GM19467 (cell line): ENCODE results near the gene RBFOX2.

Experiments used
- ATAC-seq: cut with Tn5 transposase; IDR thresholded peaks from one replicate; pipeline ENCODE4 v1.9.1; 2021; ENCODE audit warnings: mild to moderate bottlenecking, moderate library complexity; ENCODE audit not compliant: unreplicated experiment

The RBFOX2 gene

DNA sequence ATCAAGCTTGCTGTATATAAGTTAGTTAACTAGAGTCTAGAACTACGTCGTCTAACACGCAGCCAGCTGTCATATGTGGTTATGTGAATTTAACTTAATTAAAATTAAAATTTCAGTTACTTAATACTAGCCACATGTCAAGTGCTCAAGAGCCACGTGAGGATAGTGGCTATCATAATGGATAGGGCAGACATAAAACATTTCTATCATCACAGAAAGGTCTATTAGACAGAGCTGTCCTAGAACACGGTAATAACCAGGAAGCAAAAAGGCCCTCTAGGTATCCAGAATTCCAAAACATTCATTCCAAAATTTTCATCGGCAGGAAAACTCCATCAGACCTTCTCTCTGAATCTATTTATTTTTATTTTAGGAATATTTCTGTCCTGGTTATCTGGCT lies 123.9 kb downstream of the RBFOX2 start:
- no peak for ATAC-seq

DNA sequence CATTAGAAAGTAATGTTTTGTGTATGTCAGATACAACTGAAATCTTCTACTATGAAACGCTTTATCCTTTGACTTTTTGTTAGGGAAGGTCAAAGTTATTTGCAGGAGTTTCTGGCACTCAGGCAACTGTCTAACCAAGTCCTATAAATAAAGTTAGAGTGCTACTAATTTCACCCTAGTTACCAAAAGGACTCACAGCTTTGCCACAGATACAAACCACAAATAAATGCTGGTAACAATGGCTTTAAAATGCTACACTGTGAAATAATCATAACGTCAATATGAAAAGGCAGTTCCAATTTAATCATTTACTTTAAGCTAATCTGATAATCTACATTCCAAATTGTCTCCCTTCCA lies 124.3 kb downstream of the RBFOX2 start:
- ATAC-seq: no peak

DNA sequence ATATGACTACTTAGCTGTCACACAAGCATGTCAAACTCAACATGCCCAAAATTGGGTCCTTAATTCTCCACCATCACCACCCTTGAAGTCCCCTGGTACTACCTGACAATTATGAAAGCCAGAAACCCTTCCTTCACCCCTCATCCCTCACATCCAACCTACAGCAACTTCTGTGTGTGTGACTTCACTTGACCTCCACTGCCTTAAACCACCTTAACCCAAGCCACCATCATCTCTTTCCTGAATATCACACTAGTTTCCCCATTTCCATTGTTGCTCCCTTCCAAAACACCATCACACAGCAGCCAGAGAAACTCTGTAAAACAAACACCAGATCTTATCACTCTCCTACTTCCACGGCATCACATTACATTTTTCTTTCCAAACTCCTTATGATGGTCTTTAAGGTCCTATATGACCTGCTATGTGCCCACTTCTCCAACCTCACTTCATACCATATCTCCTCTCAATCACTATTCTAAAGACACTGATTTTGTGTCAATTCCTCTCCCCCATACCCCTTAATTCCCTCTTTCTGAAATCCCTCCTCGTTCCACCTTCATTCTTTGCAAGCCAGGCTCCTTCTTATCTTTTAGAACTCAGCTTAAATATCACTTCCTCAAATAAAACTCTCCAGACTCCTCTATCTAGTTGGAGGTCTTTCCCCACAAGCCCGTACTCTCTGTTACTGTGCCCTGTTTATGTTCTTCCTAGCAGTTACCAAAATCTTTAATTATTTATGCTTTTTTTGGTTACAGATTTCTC lies 124.9 kb downstream of the RBFOX2 start:
- ATAC-seq: no peak

DNA sequence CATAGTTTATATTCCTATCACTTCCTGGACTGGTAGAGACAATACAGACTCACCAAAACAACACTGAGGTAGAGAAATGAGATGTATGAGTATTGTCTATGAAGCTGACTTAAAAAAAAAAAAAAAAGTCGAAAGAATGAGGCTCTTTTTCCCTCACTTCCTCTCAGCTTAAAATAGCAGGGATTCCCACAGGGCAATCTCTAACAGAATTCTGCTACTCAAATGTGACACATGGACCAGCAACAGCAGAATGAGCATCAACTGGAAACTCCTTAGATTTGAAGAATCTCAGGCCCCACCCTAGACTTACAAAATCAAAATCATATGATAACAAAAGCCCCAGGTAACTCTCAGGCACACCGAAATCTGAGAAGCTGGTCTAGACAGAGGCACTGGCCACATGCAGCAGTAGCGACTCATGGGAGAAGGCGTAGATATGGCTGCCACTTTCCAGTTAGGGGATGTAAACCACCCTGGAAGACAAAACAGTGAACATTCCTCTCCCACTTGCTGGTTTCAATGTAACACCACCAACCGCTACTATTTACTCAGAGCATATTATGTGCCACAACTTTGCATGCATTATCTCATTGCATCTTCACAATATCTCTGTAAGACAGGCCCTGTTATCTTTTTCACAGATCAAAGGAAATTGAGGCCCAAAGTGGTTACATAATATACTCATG lies 128.0 kb downstream of the RBFOX2 start:
- ATAC-seq: no peak

DNA sequence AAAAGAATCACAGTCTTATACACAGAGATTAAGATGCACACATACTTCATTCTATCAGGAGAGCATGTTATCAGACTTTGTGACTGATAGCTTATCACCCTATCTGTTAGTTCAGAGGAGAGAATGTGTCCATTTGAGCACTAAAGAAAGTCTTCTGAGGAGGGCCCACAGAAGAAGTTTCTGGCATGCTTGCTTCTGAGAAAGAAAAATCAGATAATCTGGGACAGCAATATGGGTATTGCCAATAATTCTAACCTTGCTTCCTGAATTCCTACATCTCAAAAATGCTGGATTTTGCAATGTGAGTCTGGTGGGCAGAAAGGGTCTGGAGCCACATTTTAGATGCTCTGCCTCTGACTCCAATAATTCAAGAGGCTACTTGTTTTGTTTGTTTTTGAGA lies 128.9 kb downstream of the RBFOX2 start:
- ATAC-seq: no peak

DNA sequence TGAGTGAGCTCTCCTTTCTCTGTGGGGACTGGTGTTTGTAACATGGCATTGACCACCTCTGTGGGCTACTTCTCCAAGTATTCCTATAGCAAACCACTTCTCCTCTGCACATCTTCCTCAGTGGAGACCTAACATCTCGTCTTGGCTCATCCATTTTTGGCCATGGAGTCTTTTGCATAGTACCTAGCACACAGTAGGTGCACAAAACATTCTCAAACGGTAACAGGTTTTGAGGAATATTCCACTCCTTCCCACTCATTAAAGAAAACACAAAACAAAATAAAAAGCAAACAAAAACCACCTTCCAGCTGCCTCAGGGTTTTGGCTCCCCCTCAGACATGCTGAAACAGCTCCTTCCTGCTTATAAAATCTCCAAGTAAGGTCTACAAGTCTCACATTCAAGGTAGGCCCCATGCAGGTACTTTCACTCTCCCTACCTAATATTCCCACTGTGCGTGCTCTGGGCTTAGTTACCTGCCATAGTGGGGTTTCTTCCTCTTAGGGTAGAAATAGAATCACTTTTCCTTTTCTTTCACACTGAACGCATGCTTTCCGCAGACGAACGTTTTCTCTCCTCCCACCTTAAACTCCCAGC lies 132.4 kb downstream of the RBFOX2 start:
- ATAC-seq: no peak

DNA sequence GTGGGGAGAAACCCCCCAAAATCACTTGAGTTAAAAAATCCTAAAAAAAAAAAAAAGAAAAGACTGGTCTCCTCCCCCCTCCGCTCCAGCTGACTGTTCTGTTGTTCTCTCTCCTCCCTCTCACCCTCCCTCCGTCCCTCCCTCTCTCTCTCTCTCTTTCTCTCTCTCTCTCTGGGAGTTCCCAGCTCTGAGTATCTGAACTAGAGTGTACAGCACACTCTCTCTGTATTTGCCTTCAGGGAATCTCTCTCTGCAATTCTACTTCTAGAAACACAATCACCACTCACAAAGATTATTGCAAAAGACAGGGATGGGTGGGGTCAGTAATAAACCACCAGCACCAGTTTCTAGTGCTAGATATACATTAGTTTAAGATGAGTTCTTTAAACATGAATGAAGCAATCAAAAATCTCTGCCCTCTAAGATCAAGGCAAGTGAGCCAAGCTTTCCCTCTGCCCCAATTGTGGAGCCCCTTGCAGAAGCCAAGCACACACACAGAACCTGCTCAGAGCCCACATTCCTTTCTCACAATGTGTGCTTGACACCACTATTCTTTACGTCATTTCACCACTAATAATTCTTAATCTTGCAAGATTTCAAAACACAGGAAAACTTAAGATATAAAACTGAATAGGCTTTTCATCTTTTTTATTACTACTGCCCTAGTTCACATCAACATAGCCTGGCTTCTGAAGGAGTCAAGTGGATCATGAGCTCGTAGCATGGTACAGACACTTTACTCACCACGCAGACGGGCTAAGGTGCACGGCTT lies 133.5 kb downstream of the RBFOX2 start:
- no peak for ATAC-seq

DNA sequence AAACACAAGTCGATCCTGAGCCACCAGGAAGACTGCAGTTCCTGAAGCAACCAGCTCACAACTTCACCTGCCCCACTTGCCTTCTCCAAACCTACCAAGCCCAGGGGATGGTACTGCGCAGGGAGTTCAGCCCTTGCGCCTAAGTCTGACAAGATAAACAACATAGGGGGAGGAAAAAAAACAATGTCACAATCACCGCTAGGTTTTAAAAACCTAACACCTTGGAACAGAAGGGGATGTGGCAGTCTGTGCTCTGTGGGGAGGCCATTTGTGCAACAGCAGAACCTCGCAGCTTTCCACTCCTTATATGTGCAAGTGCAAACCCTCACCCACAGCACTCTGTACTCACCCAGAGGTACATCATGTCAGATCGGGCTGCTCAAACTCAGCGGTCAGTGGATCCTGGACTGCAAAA lies 134.2 kb downstream of the RBFOX2 start:
- no peak for ATAC-seq

DNA sequence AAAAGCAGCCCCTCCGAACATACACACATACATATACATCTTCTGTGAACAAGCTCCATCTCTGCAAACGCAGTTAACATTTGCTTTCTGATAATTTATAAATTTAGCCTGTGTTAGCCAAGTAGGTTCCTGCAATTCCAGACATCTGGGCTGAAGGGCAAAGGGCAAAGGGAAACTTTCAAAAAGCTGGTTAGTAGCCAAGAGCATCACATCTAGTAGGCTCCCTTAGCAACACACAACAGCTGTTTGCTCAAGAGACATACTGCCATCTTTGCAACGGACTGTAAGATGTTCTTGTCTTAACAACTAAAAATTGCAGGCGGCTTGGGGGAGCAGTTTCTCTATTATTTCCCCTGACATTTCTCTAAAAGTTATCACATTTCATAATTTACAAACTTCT lies 134.9 kb downstream of the RBFOX2 start:
- no peak for ATAC-seq

DNA sequence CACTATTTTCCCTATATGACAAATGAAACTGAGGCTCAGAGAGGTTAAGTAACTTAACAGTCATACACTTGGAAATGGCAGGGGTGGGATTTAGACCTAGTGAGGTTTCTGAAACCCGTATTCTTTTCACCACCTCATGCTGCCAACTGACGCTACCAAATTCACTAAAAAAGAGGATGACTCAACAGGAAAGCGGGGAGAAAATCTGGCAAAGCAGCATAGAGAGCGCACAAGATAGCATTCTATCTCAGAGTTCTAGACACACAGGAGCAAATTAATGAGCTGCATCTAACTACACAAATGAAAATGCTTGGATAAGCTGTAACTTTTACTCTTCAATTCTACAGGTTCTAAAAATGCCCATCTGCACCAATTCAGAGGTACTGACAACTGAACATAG lies 136.4 kb downstream of the RBFOX2 start:
- no peak for ATAC-seq

DNA sequence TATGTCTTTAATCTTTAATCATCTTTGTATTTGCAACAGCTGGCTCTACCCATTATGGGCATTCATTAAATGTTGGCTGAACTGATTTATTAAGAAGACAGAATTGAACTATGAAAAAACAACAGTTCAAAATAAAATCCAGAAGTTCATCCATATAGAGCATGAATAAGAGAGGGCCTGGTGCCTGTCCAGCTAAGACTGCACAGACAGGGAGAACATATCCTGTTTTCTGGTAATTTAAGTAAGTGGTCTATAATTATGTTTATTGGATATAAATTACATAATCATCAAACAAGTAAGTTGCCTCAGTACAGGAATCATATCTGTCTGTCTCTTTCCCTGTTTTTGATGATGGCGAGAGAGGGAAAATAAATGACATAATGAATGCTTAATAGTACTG lies 137.2 kb downstream of the RBFOX2 start:
- ATAC-seq: no peak

DNA sequence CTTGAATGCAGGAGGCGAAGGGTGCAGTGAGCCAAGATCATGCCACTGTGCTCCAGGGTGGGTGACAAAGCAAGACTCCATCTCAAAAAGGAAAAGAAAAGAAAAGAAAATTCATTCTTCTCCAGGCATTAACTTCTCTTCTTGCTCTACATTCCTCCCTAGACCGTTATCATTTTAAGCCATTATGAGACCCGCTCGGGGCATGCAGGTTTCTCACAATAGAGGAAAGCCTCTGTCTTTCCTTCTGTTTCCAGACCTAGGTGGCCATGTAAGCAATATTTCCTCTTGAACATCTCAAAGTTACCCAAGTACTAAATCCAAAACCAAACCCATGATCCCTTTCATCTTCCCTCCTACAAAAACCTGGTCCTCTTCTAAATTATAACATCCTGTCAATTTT lies 139.6 kb downstream of the RBFOX2 start:
- ATAC-seq: no peak

DNA sequence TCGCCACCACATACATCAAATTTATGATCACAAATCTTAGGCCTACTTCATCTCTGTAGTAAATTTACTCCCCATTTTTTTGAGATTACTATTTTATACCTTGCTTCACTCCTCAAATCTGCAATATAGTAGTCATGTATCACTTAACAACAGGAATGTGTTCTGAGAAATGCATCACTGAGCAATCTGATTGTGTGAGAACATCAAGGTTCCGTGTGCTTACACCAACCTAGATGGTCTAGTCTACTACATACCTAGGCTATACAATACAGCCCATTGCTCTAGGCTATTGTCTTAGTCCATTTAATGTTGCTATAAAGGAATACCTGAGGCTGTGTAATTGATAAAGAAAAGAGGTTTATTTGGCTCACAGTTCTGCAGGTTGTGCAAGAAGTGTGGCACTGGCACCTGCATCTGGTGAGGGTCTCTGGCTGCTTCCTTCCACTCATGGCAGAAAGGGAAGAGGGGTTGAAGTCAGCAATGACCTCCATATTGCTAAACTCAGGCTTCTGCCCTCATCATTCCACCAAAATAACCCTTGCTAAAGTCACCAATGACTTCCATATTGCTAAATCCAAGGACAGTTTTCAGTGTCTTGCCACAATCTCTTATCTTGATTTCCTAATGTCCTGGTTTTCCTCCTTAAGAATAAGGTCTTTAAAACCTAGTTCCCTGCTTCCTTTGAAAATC lies 140.3 kb downstream of the RBFOX2 start:
- ATAC-seq: no peak

DNA sequence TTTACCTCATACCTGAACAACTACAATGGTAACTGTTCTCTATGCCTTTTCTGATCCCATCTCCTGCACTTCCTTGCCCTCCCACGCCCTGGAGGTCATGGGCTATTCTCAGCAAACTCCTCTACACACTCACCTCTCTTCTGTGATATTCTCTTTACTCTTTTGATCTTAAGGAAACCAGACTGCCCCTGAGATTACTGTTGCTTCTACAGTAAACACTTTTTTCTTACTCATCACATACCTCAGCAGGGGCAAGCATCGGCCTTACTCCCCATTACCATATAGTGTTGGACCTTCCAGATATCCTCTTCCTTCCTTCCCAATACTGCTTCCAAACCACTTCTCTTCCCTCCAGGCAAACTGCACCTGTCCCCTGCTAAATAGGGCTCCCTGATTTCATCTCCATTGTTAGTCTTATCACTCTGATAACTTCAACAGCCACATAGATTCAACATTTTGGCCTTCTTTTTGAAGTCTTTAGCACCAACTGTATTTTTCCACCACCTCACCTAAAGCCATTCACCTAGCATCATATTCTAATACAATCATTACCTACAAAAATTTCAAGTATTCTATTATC lies 141.2 kb downstream of the RBFOX2 start:
- ATAC-seq: no peak

DNA sequence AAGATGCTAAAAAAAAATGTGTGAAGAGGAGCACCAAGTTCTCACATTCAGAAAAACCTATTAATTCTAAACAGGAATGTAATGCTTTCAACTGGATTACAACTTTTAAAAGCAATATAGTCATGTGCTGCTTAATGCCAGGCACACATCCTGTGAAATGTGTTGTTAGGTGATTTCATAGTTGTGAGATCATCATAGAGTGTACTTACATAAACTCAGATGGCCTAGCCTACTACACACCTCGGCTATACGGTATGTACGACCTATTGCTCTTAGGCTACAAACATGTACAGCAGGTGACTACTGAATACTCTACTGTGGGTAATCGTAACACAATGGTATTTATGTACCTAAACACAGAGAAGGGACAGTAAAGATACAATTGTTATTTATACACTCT lies 142.3 kb downstream of the RBFOX2 start:
- ATAC-seq: no peak

DNA sequence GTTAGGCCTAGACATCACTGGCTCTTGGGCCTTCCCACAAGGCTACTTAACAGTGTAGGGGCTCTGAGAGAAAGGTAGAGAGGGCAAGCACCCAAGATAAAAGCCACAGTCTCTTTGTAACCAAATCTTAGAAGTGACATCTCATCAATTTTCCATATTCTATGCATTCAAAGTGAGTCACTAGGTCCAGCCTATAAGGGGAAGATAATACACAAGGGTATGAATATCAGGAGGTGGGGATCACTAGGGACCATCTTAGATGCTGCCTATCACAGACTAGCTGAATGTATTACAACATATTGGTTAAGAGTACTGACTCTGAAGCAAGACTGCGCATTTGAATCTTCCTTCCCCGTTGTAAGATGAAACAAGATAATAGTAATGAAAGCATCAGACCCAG lies 144.1 kb downstream of the RBFOX2 start:
- ATAC-seq: no peak

DNA sequence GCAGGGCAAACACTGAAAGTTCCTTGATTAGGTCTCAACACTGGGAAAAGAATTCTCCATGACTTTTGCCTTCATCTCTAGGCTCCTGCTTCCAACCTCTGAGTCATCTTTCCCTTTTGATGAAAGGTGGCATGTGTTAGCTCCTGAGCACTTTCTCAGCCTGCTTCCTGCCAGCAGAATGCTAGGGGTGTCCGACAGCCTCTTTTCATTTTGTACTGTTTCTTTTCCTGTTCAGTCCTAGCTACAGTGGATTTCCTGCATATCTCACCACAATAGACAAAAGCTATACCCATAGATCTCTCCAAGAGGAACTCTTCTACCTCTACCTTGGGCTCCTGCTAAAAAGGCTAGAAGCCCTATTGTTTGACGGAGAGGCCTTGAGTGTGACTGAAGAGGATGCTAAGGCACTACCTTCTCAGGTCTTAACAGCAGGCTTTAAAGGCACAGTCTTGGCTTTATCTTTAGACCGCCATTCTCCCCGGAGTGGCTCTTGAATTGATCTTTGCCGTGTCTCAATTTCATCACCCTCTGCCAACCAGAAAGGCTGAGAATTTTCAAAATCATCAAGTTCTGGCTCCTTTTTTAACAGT lies 145.5 kb downstream of the RBFOX2 start:
- ATAC-seq: no peak

DNA sequence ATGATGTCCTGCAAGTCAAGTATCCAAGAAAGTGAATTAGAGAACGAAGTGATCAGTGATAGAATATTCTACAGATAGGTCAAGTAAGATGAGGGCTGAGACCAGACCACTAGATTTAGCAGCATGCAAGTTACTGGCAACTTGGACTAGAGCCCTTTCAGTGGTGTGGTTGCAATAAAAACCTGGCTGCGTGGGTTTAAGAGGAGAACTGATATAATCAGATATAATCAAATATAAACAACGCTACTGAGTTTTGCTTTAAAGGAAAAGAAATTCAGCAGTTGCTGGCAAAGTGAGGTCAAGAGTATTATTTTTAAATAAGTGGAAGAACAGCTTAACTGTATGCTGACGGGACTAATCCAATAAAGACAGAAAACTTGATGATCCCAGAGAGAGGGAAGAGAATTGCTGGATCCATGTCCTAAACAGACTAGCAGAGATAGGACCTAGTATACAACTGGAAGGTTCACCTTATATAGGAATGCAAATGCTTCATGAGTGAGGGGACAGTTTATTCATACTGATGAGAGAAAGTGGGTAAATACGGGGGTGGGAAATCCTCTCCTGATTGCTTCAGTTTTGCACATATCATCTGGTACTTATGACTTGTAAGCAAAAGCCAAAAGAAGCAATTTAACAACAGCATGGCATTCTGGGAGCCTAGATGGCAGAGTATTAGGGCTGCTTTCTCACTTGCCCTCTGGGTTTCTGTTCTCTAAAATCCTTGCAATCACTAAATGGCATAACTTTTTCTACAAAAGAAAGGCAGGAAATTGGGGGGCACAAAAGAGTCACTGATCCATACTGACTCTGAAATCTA lies 146.2 kb downstream of the RBFOX2 start:
- ATAC-seq: no peak

DNA sequence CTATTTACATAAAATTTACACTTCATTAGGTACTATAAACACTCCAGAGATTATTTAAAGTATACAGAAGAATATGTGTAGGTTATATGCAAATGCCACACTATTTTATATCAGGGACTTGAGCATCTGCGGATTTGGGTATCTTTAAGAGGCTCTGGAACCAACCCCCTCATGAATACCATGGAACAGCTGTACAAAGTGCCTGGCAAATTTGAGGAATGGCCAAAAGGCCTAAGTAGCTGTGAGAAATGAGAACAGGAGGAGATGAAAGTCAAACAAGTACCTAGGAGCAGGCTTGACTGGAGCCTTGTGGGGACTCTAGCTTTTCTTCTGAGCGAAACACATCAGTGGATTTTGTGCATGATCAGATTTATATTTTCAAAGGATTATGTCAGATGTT lies 149.3 kb downstream of the RBFOX2 start:
- no peak for ATAC-seq
